GM12891 (cell line): ENCODE data around the gene LARP1B.

Experiments
- PAX5 ChIP-seq: IDR thresholded peaks from 2 replicates; pipeline ENCODE4 v1.6.1; 2011; ENCODE audit warnings: low read length, moderate library complexity, mild to moderate bottlenecking; ENCODE audit not compliant: insufficient read depth, severe bottlenecking
- POLR2A ChIP-seq: IDR thresholded peaks from 2 replicates; pipeline ENCODE4 v1.6.1; 2011; ENCODE audit warnings: low read depth, low read length, control low read depth
- POLR2AphosphoS5 ChIP-seq: IDR thresholded peaks from 2 replicates; pipeline ENCODE4 v1.6.1; 2011; ENCODE audit warnings: low read depth, low read length, control low read depth
- POU2F2 ChIP-seq: IDR thresholded peaks from 2 replicates; pipeline ENCODE4 v1.6.1; 2011; ENCODE audit warnings: low read depth, mild to moderate bottlenecking, control low read depth, low read length, moderate library complexity
- SPI1 ChIP-seq: IDR thresholded peaks from 2 replicates; pipeline ENCODE4 v1.6.1; 2011; ENCODE audit warnings: low read depth, low read length, control low read depth
- TAF1 ChIP-seq: IDR thresholded peaks from 2 replicates; pipeline ENCODE4 v1.6.1; 2011; ENCODE audit warnings: low read depth, low read length, control low read depth

GRCh38 chr4:128241981-128242380 lies 180.9 kb downstream of the LARP1B start:
- TF ChIP-seq POU2F2 (no peak), POLR2A (no peak), POLR2AphosphoS5 (no peak), TAF1 (no peak), SPI1 (no peak), PAX5 (no peak)
